GM12801 (cell line): ENCODE results near the gene SENP3.

Experiments used
- CTCF ChIP-seq: IDR thresholded peaks from one replicate; pipeline ENCODE4 v1.5.1; 2011; ENCODE audit warnings: control low read depth; ENCODE audit not compliant: insufficient read length; ENCODE audit errors: extremely low read depth

Gene SENP3

GRCh38 chr17:7530023-7530900 lies 31.5 kb upstream of the SENP3 start:
- TF ChIP-seq CTCF, result no peak

- TF ChIP-seq CTCF, result no peak
Measured at GRCh38 chr17:7538050-7538449, 23.7 kb upstream of the SENP3 start.

- no peak for TF ChIP-seq CTCF
Measured at GRCh38 chr17:7538891-7539545, 22.7 kb upstream of the SENP3 start.

- no peak for TF ChIP-seq CTCF
Measured at GRCh38 chr17:7541074-7541621, 20.6 kb upstream of the SENP3 start.

GRCh38 chr17:7544911-7545310 lies 16.8 kb upstream of the SENP3 start:
- TF ChIP-seq CTCF, result no peak

- no peak for TF ChIP-seq CTCF
Measured at GRCh38 chr17:7548585-7549400, 12.9 kb upstream of the SENP3 start, which contains the start of gene TNFSF12. Gene TNFSF12, plus strand, starts transcription at chr17:7549058. Its CDS starts 96 bp downstream, at chr17:7549154.
